Memory B cell (primary cell): ENCODE measurements around the gene PRF1.
"Not testable (repeated sequence)": the region's sequence is repeated elsewhere in the genome, so short reads cannot be mapped to it uniquely, and the experiment has no call there.

Experiments
- ATAC-seq: fragments of 150-1000 bp; cut with Tn5 transposase; 2 replicates; pipeline ENCODE4 v1.10.0; 2021; ENCODE audit warnings: low read depth, mild to moderate bottlenecking, moderate library complexity
- DNase-seq, 2 donors: peaks; one replicate each; pipeline ENCODE4 v3.0.0; 2022; ENCODE audit warnings: low spot score in 2 of 2
- H3K27ac Mint-ChIP-seq: one replicate; pipeline ENCODE4 v1.8.0; 2022; ENCODE audit warnings: mild to moderate bottlenecking, moderate library complexity, mixed read lengths
- H3K27me3 Mint-ChIP-seq: one replicate; pipeline ENCODE4 v1.8.0; 2022; ENCODE audit warnings: mixed read lengths
- H3K36me3 Mint-ChIP-seq: one replicate; pipeline ENCODE4 v1.8.0; 2022; ENCODE audit warnings: mild to moderate bottlenecking, mixed read lengths
- H3K4me1 Mint-ChIP-seq: one replicate; pipeline ENCODE4 v1.8.0; 2022; ENCODE audit warnings: mixed read lengths
- H3K4me3 Mint-ChIP-seq: one replicate; pipeline ENCODE4 v1.8.0; 2022; ENCODE audit warnings: mild to moderate bottlenecking, moderate library complexity, mixed read lengths
- H3K9me3 Mint-ChIP-seq: one replicate; pipeline ENCODE4 v1.8.0; 2022; ENCODE audit warnings: mixed read lengths

The PRF1 gene

DNA sequence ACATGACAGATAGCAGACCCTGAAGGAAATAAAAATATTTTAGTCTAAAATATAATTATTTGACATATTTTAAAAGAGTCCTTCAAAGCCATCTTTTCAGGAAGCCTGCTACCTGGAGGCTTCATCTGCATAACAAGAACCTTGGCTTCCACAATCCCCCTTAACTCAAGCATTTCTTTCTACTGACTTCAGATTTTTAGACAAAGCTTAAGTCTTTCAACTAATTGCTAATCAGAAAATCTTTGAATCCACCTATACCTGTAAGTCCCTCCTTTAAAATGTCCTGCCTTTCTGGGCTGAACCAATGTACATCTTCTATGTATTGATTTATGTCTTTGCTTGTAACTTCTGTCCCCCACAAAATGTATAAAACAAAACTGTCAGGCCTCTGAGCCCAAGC lies 23.5 kb upstream of the PRF1 start:
- H3K4me1 Mint-ChIP-seq = no peaks in the 10 kb centered on the region
- peaks cover 4% of the 10 kb centered on the region for H3K27me3 Mint-ChIP-seq
- peaks cover 10% of the 10 kb centered on the region for H3K9me3 Mint-ChIP-seq
- no peak overlapping the region for H3K4me3 Mint-ChIP-seq
- no peak for ATAC-seq
- DNase-seq = no peak
- peaks cover 5% of the 10 kb centered on the region for H3K36me3 Mint-ChIP-seq
- no peak overlapping the region for H3K27ac Mint-ChIP-seq

DNA sequence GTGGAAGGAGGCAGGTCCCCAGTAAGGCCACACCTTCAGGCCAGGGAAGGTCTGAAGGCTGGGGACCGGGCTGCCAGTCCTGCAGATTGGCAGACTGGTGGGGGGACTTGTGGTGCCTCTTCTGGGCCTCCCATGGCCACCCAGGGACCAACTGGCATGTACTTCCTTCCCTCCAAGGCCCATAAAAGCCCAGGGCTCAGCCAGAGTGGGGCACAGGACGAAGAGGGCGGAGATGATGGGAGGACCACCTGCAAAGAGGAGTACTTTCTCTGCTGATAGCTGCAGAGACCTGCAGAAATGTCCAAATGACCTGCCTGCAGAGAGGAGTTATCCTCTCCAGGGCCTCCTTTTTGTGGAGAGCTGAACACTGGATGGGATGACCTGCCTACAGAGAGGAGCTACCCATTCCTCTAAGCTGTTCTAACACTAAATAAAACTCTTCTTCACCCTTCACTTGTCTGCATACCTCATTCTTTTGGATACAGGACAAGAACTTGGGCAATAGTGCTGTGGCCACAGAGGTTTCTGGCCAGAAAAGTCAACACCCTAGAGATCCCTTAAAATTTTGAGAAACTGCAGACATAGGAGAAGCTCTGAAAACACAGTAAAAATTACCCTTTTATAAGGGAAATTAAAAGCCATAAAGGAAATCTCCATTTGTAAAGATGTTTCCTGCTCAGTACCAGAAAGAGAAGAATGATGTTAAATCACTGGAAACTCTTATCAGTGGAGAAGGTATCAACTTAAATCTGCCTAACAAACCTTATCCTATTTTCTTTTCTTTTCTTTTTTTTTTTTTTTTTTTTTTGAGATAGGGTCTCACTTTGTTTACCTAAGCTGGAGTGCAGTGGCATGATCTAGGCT lies 20.7 kb upstream of the PRF1 start:
- no peak for DNase-seq
- ATAC-seq = no peak
- peaks cover 7% of the 10 kb centered on the region for H3K36me3 Mint-ChIP-seq
- no peak overlapping the region for H3K27ac Mint-ChIP-seq
- peaks cover 11% of the 10 kb centered on the region for H3K27me3 Mint-ChIP-seq
- H3K9me3 Mint-ChIP-seq = peaks cover 18% of the 10 kb centered on the region
- no peaks in the 10 kb centered on the region for H3K4me1 Mint-ChIP-seq
- H3K4me3 Mint-ChIP-seq = no peak overlapping the region

DNA sequence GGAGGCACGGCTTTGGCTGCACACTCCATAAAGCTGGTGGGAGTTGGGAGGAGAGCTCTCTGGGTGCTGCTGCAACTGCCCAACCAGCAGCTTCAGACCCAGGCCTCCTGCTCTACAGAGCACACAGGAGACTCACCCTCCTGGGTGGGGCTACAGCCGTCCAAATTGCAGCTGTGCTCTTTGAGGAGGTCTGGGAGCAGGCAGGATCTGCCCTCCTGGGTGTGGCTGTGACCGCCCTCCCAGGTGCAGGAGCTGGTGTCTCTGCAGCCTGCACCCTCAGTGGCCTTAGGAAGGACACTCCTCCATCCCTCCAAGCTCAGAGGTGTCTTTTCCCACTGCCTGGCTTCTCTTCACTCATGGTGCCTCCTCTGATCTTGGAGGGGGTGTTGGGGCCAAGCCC lies 20.0 kb upstream of the PRF1 start:
- no peak overlapping the region for H3K27ac Mint-ChIP-seq
- peaks cover 15% of the 10 kb centered on the region for H3K9me3 Mint-ChIP-seq
- peaks cover 11% of the 10 kb centered on the region for H3K27me3 Mint-ChIP-seq
- DNase-seq (no peak), ATAC-seq (no peak)
- H3K4me3 Mint-ChIP-seq = no peak overlapping the region
- peaks cover 7% of the 10 kb centered on the region for H3K36me3 Mint-ChIP-seq
- no peaks in the 10 kb centered on the region for H3K4me1 Mint-ChIP-seq

DNA sequence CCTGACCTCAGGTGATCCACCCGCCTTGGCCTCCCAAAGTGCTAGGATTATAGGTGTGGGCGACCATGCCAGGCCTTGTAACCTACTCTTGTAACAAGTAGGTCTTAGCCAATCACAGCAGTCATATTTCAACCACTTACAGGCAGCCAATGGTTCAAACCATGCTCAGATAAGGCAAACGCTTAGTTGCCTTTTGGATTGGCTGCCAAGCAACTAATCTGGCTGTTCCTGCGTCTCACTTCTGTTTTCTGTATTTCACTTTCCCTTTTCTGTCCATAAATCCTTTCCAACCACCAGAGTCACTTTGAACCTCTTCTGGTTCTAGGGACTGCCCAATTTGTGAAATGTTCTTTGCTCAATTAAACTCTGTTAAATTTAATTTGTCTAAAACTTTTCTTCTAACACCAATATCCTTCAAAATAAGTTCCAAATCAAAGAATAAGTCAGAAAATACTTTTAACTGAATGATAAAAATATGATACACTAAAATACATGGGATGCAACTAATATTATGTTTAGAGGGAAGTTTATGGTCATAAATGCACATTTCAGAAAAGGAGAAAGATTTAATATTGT lies 19.1 kb upstream of the PRF1 start:
- H3K27ac Mint-ChIP-seq = no peak overlapping the region
- H3K4me1 Mint-ChIP-seq = no peaks in the 10 kb centered on the region
- ATAC-seq (no peak), DNase-seq (no peak)
- H3K9me3 Mint-ChIP-seq = peaks cover 15% of the 10 kb centered on the region
- H3K36me3 Mint-ChIP-seq = peaks cover 7% of the 10 kb centered on the region
- no peak overlapping the region for H3K4me3 Mint-ChIP-seq
- peaks cover 14% of the 10 kb centered on the region for H3K27me3 Mint-ChIP-seq

DNA sequence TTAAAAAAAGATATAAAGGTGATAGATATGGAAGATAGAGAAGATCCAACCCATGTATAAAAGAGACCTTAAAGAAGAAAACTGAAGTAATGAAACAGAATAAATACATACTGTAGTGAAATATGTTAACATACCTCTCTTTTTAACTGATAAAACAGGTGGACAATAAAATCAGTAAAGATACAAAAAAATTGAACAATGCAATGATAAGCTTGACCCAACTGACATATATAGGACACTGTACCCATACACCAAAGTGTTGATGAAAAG lies 17.4 kb upstream of the PRF1 start:
- no peak overlapping the region for H3K27ac Mint-ChIP-seq
- peaks cover 7% of the 10 kb centered on the region for H3K36me3 Mint-ChIP-seq
- peaks cover 15% of the 10 kb centered on the region for H3K27me3 Mint-ChIP-seq
- ATAC-seq = no peak
- no peak overlapping the region for H3K4me3 Mint-ChIP-seq
- no peak for DNase-seq
- H3K9me3 Mint-ChIP-seq = peaks cover 13% of the 10 kb centered on the region
- H3K4me1 Mint-ChIP-seq = no peaks in the 10 kb centered on the region

DNA sequence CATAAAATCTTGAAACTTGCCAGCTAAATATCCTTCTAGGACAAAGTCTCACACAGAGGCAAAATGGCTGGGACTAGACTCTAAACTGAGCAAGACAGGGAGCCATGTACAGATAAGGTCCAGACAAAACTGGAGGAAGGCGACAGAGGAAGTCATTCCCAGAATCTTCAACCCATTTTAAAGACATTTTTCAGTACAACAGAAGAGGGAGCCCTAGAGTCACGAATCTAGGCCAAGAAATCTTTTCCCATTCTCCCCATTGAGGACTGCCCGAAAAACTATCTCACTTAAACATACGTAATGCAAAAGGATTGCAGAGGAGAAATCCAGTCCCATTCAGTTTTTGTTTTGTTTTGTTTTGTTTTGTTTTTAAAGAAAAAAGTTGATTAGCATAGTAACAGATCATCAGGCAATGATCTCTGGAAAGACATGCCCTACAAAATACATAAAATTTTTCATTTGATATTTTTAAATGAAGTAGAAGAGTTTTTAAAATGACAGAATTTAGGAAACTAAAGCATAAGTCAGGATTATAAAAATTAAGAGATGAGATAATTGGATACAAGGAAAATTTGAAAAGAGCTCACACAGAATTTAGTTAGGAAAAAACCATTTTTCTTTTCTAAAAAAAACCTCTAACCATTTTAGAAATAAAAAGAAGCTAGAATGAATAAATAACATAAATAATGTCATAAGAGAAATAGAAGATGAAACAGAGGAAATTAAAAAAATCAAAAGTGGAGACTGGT lies 16.9 kb upstream of the PRF1 start:
- no peaks in the 10 kb centered on the region for H3K4me1 Mint-ChIP-seq
- DNase-seq (no peak), ATAC-seq (no peak)
- H3K27ac Mint-ChIP-seq = no peak overlapping the region
- H3K36me3 Mint-ChIP-seq = peaks cover 7% of the 10 kb centered on the region
- no peak overlapping the region for H3K4me3 Mint-ChIP-seq
- H3K27me3 Mint-ChIP-seq = peaks cover 17% of the 10 kb centered on the region
- H3K9me3 Mint-ChIP-seq = peaks cover 13% of the 10 kb centered on the region

DNA sequence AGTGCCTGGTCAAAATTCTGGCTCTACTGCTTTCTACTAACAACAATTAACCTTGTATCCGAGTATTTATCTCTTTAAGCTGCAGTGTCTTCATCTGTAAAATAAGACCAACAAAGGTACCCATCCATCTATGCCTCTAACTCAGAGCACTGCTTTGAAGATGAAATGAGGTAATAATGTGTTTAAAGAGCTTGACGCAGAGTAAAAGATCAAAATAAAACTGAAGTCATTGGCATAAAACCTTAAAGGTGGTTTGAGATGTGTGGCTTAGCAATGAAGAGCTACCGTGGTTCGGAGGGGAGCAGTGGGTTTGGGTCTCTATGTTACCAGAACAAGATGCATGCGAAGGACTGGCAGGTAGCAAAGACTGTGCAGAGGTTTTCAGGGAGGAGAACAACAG lies 16.1 kb upstream of the PRF1 start:
- no peak overlapping the region for H3K27ac Mint-ChIP-seq
- ATAC-seq (no peak), DNase-seq (no peak)
- H3K27me3 Mint-ChIP-seq = peaks cover 14% of the 10 kb centered on the region
- peaks cover 10% of the 10 kb centered on the region for H3K9me3 Mint-ChIP-seq
- H3K4me3 Mint-ChIP-seq = no peak overlapping the region
- H3K36me3 Mint-ChIP-seq = peaks cover 4% of the 10 kb centered on the region
- H3K4me1 Mint-ChIP-seq = no peaks in the 10 kb centered on the region

DNA sequence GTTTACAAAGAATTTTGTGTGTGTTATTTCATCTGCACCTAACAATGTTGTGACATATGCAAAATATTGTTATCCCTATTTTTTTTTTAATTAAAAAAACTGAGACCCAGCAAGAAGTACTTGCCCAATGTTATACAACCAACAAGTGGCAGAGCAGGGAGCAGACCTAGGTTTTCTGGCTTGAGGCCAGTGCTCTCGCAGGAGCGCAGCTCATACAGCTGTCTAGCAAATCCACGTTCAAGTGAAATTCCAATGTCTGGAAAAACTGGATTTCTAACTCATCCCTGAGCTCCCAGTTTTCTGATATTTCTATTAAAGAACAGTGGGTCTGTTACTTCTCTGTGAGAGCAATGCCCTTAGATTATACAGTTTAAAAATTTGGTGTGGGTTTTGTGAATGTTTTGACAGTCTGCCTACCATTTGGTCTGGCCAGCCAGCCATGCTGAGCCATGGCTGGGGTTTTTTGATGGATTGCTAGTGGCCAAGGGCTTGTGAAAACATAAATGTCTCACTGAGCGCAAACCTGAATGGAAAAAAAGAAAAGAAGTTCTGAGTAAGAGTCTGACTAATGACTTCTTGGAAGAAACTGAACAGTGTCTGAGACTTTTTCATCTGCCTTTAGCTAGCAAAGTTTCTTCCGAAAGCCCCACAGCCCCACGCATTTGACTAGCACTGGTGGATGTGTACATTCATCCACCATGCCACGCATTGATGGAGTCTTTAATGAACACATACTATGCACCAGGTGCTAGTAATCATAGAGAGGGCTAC lies 15.4 kb upstream of the PRF1 start:
- H3K9me3 Mint-ChIP-seq = peaks cover 10% of the 10 kb centered on the region
- no peak for DNase-seq
- H3K4me1 Mint-ChIP-seq = no peaks in the 10 kb centered on the region
- no peak for ATAC-seq
- peaks cover 4% of the 10 kb centered on the region for H3K36me3 Mint-ChIP-seq
- peaks cover 14% of the 10 kb centered on the region for H3K27me3 Mint-ChIP-seq
- H3K4me3 Mint-ChIP-seq = no peak overlapping the region
- no peak overlapping the region for H3K27ac Mint-ChIP-seq

DNA sequence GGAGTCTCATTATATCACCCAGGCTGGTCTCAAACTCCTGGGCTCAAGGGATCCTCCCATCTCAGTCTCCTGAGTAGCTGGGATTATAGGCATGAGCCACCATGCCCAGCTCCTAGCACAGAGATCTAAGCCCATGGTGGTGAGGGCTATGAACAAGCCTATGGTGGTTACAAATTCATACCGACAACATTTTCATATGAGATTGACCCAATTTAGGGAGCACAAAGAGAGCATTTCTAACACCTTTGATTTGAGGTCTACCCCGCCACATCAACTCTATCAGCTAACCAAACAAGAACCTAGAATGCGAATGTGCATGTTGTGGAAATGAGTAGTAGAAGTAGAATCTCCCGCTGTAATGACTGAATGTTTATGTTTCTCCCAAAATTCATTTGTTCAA lies 14.2 kb upstream of the PRF1 start:
- no peak for ATAC-seq
- peaks cover 14% of the 10 kb centered on the region for H3K27me3 Mint-ChIP-seq
- no peaks in the 10 kb centered on the region for H3K4me1 Mint-ChIP-seq
- H3K36me3 Mint-ChIP-seq = peaks cover 4% of the 10 kb centered on the region
- no peak overlapping the region for H3K27ac Mint-ChIP-seq
- no peak for DNase-seq
- peaks cover 11% of the 10 kb centered on the region for H3K9me3 Mint-ChIP-seq
- no peak overlapping the region for H3K4me3 Mint-ChIP-seq

DNA sequence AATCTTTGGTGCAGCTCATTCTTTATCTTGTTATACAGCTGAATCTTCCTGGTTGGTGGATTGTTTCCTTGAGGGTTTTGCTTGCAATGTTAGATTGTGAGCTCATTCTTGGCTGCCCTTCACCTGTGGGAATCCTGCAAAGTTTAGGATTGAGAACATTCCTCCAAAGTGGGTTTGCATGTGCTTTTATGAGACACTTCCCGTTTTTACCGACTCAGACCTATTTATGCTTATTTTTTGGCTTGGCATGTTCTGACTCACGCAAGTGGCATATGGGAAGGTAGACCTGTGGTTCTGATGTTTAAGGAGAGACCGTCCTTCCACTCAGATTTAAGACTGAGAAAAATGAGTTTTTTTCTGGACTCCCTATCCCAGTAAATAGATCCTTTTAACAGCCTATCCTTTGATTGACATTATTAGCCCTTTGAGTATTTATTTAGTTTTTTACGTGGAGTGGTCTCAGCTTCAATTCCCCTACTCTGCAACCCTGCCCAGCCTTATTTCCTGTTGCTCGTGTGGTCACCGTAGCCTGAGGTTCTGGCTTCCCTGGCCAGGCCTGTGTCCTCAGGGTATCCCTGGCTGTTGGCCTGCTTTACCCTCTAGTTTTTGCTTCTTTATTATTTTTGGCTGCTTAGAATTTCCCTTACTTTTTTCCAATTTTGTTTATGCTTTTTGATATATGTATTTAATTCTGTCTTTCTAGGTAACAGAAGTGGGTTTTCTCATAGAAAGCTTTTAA lies 13.4 kb upstream of the PRF1 start:
- no peak overlapping the region for H3K27ac Mint-ChIP-seq
- DNase-seq = no peak
- ATAC-seq = no peak

DNA sequence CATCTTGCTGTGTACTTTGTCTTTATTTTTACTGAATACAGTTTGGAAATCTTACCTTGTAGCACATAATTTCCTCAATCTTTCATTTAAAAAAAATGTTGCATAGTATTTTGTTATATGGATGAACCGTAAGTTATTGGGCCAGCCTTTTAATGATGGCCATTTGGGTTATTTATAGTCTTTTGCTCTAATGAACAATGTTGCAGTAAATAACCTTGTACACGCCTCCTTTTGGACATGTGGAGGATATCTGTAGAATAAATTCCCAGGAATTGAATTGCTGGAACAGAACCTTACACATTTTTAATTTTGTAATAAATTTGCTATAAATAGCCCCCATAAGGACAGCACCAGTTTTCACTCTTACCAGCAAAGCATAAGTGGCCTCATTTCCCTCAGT lies 12.7 kb upstream of the PRF1 start:
- H3K36me3 Mint-ChIP-seq = peaks cover under 1% of the 10 kb centered on the region
- H3K9me3 Mint-ChIP-seq = peaks cover 8% of the 10 kb centered on the region
- peaks cover 10% of the 10 kb centered on the region for H3K27me3 Mint-ChIP-seq
- no peak for ATAC-seq
- no peaks in the 10 kb centered on the region for H3K4me1 Mint-ChIP-seq
- no peak for DNase-seq
- H3K27ac Mint-ChIP-seq = no peak overlapping the region
- no peak overlapping the region for H3K4me3 Mint-ChIP-seq

More for the DNA sequence above, 13.4 kb upstream of the PRF1 start:
- no peaks in the 10 kb centered on the region for H3K4me1 Mint-ChIP-seq
- H3K9me3 Mint-ChIP-seq = peaks cover 10% of the 10 kb centered on the region
- H3K36me3 Mint-ChIP-seq = peaks cover 4% of the 10 kb centered on the region
- peaks cover 14% of the 10 kb centered on the region for H3K27me3 Mint-ChIP-seq
- no peak overlapping the region for H3K4me3 Mint-ChIP-seq

DNA sequence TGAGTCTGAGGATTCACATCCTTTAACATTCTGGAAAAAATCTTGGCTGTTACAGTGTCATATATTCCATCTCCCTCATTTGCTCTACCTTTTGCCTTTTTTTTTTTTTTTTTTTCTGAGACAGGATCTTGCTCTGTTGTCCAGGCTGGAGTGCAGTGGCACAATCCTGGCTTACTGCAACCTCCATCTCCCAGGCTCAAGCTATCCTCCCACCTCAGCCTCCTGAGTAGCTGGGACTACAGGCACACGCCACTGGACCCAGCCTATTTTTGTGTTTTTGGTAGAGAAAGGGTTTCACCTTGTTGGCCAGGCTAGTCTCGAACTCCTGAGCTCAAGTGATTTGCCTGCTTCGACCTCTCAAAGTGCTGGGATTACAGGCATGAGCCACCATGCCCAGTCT lies 11.8 kb upstream of the PRF1 start:
- H3K27ac Mint-ChIP-seq, H3K4me1 Mint-ChIP-seq, H3K36me3 Mint-ChIP-seq, DNase-seq, H3K27me3 Mint-ChIP-seq, H3K9me3 Mint-ChIP-seq, H3K4me3 Mint-ChIP-seq, ATAC-seq: not testable (repeated sequence)

DNA sequence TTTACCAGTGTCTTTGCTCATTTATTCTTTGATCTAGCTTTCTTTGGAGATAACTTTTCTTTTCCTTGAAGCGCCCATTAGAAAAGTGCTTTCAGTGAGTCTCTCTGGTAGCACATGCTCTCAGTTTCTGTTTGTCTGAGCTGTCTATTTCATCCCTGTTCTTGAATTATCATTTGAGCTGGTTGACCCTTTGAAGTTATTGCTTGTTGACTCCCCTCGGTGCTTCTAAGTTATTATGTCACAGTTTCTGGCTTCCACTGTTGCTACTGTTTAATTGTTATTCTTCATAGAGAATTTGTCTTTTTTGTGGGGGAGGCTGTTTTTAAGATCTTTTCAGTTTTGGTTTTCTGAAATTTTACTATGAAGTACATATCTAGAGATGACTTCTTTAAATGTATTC lies 11.4 kb upstream of the PRF1 start:
- Mint-ChIP-seq H3K27ac (no peak overlapping the region), H3K36me3 (no peaks in the 10 kb centered on the region), H3K4me1 (no peaks in the 10 kb centered on the region), H3K9me3 (peaks cover 5% of the 10 kb centered on the region), H3K27me3 (peaks cover 10% of the 10 kb centered on the region), H3K4me3 (no peak overlapping the region)
- DNase-seq (no peak), ATAC-seq (no peak)
